GM19468 (cell line): ENCODE data around the gene ADRM1.

Experiments
- ATAC-seq: cut with Tn5 transposase; IDR thresholded peaks from one replicate; pipeline ENCODE4 v1.9.1; 2021; ENCODE audit warnings: mild to moderate bottlenecking, moderate library complexity, moderate number of reproducible peaks; ENCODE audit not compliant: unreplicated experiment; ENCODE audit errors: extremely low read depth

ADRM1 gene

DNA sequence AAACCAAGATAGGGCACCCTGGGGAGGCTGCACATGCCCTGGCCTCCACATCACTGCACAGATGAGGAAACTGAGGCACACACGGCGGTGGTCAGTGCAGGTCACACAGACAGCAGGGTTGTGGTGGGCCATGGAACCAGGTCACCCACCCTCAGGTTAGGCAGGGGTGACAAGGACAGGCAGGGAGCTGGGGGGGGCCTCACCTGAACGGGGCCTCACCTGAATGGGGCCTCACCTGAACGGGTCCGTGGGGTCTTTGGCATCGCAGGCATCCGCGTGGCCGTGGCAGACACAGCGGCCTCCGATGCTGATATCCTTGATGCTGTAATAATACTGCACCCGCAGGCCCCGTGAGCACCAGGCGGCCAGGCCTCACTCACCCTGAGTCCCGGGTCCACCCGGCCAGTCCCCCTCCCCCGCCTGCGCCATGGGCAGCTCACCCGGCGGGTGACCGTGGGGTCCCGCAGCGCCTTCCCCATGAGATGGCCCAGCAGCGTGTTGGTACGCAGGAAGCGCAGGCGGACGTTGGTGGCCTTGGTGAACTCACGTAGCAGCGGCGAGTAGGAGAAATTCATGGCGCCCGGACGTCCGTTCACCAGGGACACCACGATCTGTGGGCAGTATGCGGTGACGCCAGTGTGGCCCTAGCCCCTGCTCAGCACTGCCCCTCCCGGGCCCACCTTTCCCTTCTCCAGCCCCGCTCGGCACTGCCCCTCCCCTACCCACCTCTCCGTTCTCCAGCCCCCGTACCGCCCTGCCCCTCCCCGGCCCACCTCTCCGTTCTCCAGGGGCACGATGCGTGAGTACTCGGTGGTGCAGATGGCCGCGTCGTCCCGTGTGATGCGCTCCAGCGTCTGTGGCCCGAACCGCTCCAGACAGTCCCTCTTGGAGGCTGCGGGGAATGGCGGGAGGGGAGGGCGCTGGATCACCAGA is 48.9 kb downstream of the ADRM1 start:
- no peak for ATAC-seq

DNA sequence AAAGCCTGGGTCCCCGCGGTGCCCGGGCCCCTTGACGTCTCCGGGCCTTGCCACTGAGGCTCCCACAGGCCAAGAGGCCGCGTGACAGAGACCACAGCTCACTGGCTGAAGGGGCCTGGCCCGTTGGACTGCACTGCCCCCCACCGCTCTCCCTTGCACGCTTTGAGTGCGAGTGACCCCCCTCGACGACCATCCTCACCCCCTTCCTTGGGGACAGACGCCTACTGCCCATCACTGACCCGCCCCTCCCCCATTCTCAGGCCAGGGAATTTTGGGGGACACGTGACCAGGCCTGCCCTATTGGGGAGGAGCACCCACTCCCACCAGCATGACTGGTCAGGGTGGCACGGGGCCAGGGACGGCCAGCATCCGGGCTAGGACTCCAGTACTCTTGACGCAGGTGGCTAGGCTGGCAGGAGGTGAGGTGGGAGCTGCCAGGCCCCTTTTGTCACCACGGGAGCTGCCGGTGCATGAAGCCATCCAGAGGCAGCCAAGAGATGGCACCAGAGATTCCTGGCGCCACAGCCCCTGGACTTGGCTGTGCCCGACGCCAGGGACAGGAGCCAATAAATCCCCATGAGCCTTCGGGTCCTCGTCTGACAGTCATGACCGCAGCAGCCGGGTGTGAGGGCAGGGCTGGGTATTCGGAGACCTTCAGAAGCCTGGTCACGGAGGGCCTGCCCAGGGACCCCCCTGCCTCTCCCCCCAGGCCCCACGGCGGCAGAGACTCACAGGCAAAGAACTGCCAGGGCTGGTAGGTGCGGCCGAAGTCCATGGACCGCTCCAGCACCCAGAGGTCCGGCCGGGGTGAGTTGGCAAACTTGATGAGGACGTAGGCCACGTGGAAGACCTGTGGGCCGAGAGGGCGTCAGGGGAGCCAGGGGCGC is 49.8 kb downstream of the ADRM1 start:
- no peak for ATAC-seq

DNA sequence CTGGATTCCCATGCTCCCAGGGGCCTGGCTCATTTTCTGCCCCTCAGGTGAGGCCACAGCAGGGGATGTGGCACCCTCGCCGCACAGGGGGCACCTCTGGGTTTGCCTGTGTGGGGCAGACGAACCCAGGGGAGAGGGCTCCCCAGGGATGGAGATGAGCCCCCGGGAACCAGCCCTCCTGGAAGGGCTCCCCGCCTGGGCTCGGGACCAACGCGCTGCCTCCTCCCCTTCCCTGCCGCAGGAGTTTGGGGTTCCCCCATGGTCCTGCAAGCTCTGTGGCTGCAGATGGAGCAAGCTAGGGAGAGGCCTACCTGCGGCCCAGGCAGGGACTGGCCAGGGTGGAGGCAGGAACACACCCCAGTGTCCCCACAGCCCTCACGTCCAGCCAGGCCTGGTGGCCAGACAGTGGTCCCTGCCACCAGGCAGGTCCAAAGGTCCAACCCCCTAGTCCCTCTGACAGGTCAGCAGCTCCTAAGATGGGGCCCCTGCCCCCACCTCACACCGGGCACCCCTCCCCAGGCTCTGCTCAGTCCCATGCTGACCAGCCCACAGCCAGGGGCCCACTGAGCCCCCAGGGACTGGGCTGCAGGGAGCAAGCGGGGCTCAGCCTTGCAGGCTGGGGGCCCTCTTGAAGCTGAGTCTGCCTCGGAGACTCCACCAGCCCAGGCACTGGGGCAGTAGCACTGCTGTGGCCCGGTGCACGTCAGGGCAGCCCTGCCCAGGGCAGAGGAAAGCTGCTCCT is 50.7 kb downstream of the ADRM1 start:
- ATAC-seq, result no peak

DNA sequence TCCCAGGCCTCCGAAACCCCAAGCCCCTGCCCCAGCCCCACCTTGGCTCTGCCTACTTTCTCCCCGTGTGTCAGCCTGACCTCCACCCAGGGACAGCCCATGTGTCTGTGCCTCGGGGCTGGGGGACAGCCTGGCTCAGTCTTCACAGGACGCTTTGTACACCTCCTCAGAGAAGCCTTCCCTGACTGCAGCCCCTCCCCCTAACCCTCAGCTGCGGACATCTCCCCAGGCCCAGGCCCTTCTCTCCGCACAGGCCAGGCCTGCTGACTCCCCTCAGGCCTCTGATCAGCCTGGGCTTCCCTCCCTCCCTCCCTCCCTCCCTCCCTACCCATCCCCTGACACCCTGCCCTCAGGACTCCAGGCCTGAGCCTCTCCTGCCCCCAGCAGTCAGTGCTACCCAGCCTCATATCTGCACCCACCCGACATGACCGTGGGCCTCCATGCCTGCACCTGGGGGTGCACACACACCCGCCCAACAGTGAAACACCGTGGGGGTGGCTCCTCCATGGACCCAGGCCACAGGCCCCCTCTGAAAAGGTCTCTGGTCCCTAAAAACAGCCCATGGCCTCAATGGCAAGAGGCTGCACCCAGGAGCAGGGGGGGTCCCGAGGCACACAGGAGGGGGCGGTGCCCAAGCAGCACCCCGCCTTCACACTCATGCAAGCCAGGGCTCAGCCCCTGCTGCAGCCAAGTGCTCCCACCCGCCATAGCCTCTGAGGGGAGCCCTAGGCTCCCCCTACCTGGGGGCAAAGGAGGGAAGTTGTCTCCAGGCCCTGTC is 51.4 kb downstream of the ADRM1 start:
- no peak for ATAC-seq

DNA sequence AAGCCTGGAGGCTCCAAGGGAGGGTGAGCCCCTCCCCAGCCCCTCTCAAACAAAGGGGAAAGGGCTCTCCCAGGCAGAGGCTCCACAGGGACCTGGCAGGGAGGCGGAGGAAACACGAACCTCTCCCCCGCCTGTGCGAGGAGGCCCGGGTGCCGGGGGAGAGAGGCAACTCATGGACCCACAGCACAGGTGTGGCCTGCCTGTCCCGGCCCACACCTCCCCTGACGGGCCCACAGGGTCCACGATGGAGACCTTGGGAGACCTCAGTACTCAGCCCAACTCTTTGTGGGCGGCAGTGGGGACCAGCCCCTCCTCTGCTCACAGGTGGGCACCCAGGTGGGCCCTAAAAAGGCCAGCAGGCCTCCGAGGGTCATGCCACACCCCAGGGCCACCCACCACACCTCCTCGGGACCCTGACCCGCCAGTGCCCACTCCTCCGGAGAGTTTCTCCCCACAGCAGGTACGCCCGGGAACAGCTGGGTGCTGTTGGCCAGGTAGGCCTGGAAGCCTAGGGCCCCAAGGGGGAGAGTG is 52.1 kb downstream of the ADRM1 start:
- ATAC-seq, result no peak

DNA sequence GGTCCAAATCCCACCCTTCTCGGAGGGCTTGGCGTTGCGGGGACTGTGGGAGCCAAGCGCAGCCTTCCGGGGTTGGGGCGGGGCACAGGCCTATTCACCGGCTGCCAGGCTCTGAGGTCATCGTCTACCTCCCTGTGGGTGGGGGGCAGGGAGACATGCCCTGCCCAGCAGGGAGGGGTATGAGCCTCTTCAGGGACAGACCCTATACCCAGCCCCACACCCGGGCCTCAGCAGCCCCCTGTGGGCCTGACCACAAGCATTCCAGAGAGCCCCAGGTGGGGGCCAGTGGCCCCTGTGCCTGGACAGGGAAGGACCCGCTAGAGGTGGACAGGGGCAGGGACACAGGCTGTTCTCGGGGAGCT is 52.7 kb downstream of the ADRM1 start:
- no peak for ATAC-seq

DNA sequence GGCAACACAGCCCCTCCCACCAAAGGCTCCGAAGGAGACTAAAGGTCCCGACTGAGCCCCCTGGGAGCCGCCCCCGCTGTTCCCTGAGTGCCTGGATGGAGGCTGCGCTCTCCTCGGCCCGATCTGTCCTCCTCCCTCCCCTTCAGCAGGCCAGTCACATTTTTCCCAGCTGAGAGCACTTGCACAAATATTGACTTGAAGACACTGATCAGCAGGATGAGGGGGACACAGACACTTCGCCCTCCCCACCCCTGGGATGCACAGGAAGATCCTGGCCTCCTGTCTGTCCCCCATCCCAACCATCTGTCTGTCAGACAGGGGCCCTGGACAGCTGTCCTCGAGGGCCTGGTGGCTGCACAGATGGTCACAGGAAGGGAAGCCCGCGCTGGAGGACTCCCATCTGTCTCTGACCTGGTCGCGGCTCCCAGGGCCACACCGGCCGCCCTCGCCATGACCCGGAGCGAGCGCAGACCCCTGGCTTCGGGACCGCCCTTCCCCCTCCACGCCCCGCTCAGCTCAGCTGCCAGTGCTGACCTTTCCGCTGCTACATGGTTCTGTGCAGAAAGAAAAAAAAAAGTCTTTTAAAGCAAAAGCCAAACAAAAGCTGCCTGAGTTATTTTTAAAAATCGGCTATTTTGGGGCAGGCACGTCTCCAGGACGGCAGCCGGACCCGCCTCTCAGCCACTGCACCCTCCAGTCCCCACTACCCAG is 53.2 kb downstream of the ADRM1 start:
- no peak for ATAC-seq

DNA sequence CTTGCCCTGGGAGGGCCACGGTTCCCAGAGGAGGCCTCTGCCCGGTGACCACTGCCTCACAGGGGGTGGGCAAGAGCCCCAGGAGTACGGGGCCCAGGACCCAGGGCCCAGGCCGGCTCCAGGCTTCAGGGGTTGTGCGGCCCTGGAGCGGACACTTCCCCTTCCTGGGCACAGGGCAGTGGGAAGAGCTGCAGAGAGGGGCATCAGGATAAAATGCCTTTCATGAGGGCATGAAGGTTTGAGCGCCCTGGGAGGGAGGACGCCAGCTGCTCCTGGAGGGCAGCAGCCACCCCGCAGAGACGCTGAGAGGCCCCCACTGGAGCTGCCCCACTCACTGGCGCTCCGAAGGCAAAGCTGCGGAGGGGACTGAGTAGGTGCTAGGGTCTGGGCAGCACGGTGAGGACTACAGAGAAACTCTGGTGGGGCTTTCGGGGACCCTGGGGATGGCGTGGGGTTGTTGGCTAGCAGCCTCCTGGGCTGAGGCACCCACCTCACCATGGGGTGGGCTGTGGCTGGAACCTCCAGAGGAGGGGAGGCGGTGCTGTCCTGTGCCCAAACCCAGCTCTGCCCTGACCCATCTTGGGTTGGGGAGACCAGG is 53.9 kb downstream of the ADRM1 start:
- no peak for ATAC-seq

DNA sequence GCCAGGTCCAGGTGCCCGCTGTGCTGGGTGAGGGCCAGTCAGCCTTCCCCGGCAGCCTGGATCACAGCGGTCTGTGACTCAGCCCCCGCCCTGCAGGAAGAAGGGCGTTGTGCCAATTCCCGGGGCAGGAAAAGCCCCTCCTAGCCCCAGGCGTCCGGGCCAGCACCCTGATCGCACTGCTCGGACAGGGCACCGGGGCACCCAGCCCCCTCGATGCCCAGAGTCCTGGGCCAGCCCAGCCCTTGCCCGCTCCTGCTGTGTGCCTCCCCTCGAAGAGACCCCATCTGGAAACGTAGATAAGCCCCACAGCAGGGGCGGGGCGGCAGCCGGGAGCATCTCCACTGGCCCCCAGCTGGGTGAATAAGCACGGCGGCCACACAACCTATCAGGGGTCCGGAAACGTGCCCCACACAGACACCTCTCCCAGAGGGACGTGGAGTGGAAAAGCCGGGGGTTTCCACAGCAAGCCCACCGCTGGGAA is 54.4 kb downstream of the ADRM1 start:
- no peak for ATAC-seq

DNA sequence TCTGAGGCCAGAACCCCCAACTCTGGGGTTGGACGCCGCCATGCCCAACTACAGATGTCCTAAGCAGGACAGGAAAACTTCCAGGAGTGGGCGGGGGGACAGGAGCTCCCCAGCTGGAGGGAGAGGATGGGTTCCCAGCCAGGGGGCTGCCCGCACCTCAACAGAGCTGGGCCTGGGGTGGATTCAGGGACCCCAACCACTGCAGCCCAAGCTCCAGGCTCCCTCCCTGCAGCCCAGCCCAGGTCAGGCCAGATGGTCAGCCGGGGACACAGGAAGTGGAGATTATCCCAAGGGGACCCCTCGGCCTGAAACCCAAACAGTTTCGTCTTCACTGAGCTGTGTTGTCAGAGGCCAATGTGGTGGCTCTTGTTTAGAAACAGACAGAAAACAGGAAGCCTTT is 54.9 kb downstream of the ADRM1 start:
- ATAC-seq, result no peak
